T-helper 1 cell (primary cell): ENCODE measurements around the gene PPP1R3E.
"Not testable (repeated sequence)": the region's sequence is repeated elsewhere in the genome, so short reads cannot be mapped to it uniquely, and the experiment has no call there.

Source experiments
- DNase-seq, 5 donors: peaks; one replicate each; pipeline ENCODE4 v3.0.0-alpha.2; 2012 to 2020
- total RNA-seq, 4 donors: gene quantifications; one replicate each; lab custom pipeline; 2026; lab: John Stamatoyannopoulos, UW

PPP1R3E gene, protein sequence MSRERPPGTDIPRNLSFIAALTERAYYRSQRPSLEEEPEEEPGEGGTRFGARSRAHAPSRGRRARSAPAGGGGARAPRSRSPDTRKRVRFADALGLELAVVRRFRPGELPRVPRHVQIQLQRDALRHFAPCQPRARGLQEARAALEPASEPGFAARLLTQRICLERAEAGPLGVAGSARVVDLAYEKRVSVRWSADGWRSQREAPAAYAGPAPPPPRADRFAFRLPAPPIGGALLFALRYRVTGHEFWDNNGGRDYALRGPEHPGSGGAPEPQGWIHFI
- total RNA-seq = 22.8 to 48.1 (median 35.1) reads per million in 4 donors

DNA sequence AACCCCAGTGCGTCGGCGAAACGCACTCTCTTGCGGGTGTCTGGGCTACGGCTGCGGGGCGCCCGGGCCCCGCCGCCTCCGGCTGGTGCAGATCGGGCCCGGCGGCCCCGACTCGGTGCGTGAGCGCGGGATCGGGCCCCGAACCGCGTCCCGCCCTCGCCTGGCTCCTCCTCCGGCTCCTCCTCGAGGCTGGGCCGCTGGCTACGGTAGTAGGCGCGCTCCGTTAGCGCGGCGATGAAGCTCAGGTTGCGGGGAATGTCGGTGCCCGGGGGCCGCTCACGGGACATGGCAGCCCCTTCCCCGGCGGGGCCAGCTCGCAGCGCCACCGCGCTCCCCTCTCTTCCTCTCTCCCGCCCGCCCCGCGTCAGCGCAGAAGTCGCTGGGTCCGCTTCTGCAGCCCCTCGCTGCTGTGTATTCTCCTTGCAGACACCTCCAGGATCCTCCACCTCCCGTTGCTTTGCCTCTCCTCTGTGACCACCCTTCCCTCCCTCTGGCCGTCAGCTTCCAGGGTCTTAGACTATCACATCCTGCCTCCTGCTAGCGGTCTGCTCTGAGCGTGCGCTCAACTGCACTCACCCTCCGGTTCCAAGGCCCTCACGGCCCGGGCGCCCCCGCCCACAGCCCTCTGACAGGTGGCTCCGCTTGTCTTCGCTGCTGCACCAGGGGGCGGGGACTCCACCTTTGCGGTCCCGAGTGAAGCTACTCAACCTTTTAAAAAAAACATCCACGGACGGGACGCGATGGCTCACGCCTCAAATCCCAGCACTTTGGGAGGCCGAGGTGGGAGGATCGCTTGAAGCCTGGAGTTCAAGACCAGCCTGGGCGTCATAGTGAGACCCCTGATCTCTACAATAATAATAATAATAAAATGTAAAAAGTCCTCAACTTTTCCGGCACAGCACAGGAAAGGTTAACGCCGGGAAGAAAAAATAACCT lies at the start of gene PPP1R3E:
TSS of gene PPP1R3E (minus strand) at position 570 of the 936 bp plus-strand sequence. CDS start at position 287, 283 bp downstream.
- DNase-seq = peak; percentile 78 to 87 (median 84)

DNA sequence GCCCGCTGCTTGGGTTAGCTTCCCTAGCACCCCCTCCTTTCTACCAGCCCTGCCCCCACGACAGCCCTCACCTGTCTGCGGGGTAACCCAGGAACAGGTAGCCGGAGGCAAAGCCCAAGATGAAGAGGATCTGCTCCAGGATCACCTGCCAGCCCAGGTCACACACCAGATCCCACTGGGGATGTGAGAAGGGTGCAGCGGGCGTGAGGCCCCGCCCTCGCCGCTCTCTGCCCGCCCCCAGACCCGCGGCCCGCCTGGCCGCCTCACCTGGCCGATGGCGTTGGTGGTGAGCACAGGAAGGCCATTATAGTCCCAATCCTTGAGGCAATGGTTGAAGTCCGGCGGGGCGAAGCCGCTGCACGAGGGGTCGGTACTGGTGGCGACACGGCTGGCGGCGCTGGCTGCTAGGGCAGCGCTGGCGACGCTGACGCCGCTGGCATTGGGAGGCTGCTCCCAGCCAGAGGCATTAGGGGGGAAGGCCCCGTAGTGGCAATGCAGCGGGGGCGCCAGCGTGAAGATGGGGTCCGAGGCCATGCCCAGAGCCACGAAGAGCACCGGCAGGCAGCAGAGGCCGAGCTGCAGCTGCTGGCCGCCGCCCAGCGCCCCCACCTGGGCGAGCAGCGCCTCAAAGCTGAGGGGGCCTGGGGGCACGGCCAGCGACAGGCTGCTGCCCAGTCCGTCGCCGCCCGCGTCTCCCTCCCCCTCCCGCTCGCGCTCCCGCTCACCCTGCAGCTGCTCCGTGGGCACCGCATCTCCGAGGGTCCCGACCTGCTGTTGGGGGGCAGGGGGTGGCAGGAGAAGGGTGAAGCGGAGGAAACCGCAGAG lies 49.2 kb upstream of the PPP1R3E start:
- no peak for DNase-seq

DNA sequence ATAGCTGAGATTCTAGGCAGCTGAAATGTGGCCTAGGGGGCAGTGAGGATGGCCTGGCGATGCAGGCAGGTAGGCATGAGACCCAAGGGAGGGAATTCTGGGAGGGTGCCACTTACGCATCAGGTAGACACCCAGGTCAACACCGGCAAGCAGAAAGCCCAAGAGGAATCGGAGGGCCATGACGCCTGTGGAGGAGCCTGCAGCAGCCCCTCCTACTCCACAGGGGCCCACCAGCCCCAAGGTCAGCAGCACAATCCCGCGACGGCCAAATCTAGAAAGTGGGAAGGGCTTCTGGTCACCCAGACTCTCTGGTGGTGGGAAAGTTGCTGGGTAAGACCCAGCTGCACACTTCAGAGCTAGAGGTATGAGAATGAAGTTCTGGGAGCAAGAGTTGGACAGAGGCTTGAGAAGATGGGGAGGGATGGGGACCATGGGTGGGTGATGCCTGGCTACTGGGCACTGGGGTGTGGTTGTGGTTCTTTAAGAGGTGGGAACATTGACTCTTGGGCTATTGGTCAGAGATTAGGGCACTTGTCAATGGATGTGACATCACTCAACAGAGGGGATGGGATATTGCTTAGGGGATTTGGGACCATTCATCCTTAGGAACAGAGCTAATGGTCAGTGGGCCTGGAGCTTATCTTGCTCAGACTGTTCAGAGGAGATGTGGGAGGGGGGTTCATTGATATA lies 46.6 kb upstream of the PPP1R3E start:
- no peak for DNase-seq

DNA sequence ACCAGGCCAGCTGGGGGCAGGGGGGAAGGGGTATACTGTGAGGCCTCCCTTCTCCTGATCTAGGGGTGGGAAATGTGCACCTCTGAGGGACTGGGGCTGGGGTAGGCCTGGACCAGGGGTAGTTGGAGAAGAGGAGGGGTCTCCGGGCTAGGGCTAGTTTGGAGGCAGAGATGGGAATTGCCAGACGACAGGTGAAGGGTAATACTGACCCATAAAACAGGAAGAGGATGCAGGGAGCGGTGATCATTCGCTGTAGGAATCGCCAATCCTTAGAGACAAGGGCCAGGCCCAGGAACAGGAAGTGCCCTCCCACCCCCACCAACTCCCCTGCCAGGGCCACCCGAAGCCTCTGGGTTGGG lies 45.6 kb upstream of the PPP1R3E start:
- no peak for DNase-seq

DNA sequence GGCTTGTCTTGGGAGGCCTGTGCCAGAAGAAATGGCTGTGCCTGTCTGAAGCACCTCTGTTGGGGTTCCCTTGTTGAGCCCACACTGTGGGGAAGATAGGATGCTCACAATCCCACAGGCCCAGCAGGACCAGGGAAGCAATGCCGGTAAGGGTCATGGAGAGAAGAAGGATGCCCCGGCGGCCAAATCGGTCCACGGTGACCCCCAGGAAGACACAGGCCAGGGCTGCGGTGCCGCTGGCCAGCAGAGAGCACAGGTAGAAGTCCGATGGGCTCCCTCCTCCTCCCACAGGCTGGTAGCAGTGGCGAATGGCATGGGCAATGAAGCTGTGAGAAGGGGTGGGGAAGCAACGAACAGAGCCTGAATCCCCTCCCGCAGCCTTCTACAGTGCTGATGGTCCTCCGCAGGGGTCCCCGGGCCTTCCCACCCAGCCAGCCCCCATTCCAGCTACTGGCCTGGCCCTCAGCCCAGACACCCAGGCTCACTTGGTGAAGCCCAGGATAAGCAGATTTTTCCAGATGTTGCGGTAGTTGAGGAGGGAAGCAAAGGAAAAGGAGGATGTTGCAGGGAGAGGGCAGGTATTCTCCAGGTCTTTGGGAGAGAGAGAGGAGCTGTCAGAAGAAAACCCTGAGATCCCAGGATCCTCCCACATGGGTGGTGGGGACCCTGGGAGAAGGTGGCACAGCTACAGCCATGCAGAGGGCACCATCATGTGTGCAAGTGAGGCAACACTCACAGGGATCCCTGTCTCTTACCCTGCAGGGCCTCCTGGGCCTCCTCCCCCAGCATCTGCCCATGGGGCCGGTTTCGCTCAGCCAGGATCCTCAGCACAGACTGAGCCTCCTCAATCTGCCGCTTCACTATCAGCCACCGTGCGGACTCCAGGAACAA lies 45.0 kb upstream of the PPP1R3E start:
- no peak for DNase-seq

DNA sequence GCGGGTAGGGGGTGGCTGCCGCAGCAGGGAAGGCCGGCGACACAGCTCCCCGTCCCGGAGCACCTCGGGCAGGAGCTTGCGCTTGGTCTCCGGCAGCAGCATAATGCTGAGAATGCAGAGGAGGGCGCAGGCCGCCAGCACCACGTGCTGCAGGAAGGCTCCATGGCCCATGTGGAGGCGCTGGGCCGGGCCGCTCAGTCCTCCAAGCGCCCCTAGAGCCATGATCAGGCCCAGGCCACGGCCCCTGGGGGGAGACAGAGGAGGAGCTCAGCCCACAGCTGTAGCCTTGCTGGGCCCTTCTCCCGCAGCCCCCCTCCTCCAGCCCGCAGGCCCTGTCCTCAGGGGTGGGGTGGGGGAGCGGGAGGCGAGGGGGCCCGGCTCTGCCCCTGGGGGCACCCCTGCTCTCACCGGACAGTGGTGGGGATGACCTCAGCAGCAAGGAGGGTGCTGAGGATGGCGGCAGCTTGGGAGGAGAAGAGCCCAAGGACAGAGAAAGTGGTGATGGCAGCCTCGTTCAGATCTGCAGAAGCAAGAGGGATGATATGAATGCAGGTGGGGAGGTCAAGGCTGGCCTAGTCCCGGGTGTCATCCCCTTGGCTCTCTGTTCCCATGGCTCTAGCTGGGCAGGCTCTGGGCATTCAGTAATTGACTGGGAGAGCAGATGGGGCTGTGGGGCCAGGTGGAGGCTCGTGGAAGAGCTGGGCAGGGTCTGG lies 44.2 kb upstream of the PPP1R3E start:
- no peak for DNase-seq

DNA sequence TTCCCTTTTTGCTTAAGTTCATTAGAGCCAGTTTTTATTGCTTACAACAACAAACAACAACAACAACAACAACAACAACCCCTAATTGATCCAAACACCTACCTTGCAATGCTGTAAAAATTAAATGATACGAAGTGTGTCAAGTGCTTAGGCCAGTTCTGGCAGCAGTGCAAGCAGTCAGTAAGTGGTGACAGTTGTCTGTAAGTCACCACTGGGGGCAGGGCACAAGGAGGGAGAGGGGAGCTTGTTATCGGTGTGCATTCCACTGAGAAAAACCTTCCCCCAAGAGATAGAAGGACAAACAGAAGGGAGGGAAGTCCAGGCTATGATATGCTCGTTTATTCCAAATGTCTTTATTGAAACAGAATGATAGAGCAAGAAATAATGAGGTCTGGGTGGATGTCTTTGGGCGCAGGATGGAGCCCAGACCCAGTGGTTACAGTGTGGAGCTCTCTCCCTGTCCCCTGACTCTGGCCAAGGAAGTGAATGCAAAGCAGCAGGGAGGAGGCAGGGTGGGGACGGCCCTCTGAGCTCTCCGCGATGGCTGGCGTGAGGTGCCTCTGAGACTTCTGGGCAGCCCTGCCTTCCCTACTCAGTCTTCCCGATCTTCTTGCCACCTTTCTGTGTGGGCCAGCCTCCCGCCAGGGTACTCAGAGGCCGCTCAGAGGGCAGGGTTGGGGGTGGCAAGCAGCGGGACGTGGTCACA lies 43.5 kb upstream of the PPP1R3E start:
- no peak for DNase-seq

DNA sequence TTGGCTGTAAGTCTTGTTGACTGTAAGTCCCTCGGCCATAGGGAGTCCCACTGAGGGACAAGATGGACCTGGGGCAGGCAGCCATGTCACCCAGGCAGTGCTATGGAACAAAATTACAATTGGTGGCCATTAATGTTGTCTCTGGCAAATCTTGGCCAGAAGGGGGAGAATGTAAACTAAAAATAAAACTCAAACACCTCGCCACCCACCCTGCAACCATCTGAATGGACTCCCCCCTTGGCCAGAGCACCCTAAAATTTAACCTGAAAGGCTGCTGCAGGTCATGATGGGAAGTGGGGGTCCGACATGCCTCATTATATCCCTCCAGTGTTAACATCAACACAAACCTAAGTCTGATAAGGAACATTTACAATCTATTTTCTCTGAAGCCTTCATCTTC lies 41.8 kb upstream of the PPP1R3E start:
- DNase-seq = no peak

DNA sequence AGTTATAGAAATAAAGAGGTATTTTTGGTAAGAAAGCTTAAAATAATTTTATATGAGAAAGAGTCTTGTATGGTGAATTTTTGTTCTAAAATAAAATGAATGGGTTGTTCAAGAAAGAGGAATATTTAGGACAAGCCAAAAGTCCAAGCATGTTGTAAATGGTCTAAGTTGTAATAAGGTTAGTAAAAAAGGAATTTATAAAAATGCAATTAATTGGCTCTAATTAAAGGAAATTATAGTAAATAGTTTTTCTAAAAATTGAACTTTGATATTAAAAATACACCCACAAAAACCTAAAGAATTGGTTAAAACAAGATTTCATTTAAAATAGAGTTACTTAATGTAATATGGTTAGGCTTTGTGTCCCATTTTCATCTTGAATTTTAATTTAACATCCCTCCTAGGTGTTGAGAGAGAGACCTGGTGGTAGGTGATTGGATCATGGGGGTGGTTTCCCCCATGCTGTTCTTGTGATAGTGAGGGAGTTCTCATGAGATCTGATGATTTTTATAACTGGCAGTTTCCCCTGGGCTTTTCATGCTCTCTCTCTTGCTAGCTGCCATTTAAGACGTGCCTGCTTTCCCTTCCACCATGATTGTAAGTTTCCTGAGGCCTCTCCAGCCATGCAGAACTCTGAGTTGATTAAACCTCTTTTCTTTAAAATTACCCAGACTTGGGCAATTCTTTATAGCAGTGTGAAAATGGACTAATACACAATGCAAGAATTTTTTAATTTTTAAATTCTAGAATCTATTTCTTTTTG lies 37.0 kb upstream of the PPP1R3E start:
- no peak for DNase-seq

DNA sequence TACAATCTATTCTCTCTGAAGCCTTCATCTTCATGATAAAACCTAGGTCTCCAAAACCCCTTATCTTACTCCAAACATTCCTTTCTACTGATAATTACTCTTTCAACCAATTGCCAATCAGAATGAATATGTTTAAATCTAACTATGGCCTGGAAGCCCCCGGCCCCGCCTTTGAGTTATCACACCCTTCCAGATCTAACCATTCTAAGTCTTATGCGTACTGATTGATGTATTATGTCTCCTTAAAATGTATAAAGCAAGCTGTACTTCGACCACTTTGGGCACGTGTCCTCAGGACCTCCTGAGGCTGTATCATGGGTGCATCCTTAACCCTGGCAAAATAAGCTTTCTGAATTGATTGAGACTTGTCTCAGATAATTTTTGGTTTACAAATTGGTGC lies 33.0 kb upstream of the PPP1R3E start:
- no peak for DNase-seq

DNA sequence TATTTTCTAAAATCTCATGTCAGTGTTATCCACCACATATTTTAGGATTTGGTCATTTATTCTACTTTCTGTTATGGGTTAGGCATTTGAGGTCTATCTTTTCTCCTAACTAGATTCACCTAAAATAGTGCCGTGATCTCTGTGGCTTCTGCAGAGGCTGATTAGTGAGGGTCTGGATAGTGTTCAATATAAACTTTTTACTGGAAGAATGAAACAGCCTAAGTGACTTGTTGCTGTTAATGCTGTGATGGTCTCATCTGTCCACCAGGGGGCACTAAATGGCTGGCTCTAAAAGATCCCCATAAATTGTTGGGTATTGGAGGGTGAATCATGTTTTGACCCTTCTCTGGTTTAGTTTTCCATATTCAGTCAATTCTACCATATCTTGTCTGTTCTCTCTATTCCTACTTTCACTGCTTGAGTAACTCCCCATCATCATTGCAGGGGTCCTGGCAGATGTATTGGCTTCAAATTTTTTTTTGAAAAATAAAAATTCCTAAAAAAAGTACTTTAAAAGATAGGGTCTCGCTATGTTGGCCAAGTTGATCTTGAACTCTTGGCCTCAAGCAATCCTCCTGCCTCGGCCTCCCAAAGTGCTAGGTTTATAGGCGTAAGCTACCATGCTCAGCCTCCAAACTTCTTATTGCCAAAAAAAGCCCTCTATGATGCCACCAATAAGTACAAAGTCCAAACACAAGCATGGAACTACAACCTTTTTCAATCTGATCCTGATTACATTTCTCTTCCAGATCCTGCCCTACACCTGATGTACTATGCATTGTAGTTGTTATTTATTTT lies 25.5 kb upstream of the PPP1R3E start:
- DNase-seq = peak in 4 of 5 donors; percentile 38 to 61 (median 52)

DNA sequence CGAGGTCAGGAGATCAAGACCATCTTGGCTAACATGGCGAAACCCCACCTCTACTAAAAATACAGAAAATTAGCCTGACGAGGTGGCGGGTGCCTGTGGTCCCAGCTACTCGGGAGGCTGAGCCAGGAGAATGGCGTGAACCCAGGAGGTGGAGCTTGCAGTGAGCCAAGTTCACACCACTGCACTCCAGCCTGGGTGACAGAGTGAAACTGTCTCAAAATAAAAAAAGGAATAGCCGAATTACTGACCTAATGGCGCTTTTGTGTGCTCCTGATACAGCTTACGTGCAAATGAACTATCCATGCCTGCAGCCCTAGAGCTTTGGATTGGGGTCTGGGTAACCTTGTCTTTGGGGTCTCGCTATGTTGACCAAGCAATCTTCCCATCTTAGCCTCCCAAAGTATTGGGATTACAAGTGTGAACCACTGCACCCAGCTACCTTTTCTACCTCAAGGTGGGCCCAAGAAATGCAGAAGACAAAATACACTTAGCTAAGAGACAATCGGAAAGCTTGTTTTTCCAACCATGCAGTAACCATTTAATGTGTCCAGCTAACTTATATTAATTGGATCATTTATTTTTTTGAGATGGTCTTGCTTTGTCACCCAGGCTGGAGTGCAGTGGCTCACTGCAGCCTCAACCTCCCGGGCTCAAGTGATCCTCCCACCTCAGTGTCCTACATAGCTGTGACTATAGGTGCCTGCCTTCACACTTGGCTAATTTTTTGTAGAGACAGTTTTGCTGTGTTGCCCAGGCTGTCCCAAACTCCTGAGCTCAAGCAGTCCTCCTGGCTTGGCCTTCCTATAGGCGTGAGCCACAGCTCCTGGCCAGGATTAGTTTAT lies 24.1 kb upstream of the PPP1R3E start:
- DNase-seq = no peak

DNA sequence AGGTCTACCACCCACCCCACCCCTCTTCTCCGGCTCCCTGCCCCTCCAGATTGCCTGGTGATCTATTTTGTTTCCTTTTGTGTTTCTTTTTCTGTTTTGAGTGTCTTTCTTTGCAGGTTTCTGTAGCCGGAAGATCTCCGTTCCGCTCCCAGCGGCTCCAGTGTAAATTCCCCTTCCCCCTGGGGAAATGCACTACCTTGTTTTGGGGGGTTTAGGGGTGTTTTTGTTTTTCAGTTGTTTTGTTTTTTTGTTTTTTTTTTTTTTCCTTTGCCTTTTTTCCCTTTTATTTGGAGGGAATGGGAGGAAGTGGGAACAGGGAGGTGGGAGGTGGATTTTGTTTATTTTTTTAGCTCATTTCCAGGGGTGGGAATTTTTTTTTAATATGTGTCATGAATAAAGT lies 23.1 kb upstream of the PPP1R3E start:
- DNase-seq = not testable (repeated sequence)

DNA sequence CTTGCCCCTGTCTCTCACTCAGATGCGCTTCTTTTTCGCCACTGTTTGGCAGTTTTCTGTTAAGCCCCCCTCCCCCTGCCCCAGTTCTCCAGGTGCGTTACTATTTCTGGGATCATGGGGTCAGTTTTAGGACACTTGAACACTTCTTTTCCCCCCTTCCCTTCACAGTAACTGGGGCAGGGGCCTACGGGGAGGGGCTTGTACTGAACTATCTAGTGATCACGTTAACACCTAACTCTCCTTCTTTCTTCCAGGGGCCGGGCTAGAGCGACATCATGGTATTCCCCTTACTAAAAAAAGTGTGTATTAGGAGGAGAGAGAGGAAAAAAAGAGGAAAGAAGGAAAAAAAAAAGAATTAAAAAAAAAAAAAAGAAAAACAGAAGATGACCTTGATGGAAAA lies 22.3 kb upstream of the PPP1R3E start:
- no peak for DNase-seq

DNA sequence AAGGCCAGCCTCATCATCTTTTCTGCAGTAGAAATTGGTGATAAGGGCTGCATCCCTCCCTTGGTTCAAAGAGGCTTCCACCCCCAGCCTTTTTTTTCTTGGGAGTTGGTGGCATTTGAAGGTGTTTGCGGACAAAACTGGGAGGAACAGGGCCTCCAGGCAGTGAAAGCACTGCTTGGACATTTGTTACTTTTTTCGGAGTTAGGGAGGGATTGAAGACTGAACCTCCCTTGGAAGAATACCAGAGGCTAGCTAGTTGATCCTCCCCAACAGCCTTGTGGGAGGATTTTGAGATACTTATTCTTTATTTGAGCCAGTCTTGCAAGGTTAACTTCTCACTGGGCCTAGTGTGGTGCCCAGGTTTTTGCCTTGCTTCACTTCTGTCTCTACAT lies 21.8 kb upstream of the PPP1R3E start:
- no peak for DNase-seq

DNA sequence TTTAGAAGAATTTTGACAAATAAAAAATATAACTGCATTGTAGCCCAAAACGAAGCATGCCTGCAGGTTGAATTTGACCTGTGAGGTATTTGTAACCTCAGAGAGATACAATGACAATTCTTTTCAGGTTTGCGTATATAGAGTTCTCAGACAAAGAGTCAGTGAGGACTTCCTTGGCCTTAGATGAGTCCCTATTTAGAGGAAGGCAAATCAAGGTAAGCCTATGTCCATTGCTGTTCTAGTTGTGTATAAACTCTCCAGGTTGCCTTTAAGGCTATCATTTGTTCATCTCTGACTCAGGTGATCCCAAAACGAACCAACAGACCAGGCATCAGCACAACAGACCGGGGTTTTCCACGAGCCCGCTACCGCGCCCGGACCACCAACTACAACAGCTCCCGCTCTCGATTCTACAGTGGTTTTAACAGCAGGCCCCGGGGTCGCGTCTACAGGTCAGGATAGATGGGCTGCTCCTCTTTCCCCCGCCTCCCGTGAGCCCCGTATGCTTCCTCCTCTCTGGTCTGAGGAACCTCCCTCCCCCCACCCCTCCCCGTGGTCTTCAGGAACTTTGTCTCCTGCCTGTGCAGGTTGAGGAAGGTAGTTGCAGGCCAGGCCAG lies 21.3 kb upstream of the PPP1R3E start:
- DNase-seq = no peak
